OCI-LY1 (cell line): ENCODE results near the gene ARHGAP1.

Experiments
- H2AFZ ChIP-seq: fragments of 200-600 bp; sonication (generic), shearing (Covaris generic); 2 replicates; pipeline ENCODE4 v1.6.0; 2014; ENCODE audit warnings: antibody characterized with exemption, mild to moderate bottlenecking, low read length
- H3F3A ChIP-seq: fragments of 200-600 bp; sonication (generic), shearing (Covaris generic); 2 replicates; pipeline ENCODE4 v1.6.0; 2014; ENCODE audit warnings: mild to moderate bottlenecking, antibody characterized with exemption, low read length, moderate library complexity; ENCODE audit not compliant: insufficient read depth
- H3K27ac ChIP-seq: fragments of 200-600 bp; sonication (generic); 2 replicates; pipeline ENCODE4 v1.5.1; 2014; ENCODE audit warnings: low read length, mixed run types, mild to moderate bottlenecking, low read depth; ENCODE audit not compliant: poor library complexity, severe bottlenecking
- H3K27me3 ChIP-seq: fragments of 200-600 bp; sonication (generic); 2 replicates; pipeline ENCODE4 v1.6.0; 2014; ENCODE audit warnings: antibody characterized with exemption, mild to moderate bottlenecking, low read length, moderate library complexity; ENCODE audit not compliant: insufficient read depth
- H3K36me3 ChIP-seq: fragments of 200-600 bp; sonication (generic); 2 replicates; pipeline ENCODE4 v1.6.1; 2014; ENCODE audit warnings: mild to moderate bottlenecking, antibody characterized with exemption, low read length, moderate library complexity, mixed read lengths; ENCODE audit not compliant: insufficient read depth
- H3K4me1 ChIP-seq: fragments of 200-600 bp; sonication (generic); 2 replicates; pipeline ENCODE4 v1.5.1; 2014; ENCODE audit warnings: mild to moderate bottlenecking, low read length, moderate library complexity; ENCODE audit not compliant: insufficient read depth, severe bottlenecking
- H3K4me2 ChIP-seq: fragments of 200-600 bp; sonication (generic), shearing (Covaris generic); 2 replicates; pipeline ENCODE4 v1.6.1; 2014; ENCODE audit warnings: low read length
- H3K4me3 ChIP-seq: fragments of 200-600 bp; sonication (generic); 2 replicates; pipeline ENCODE4 v1.5.1; 2014; ENCODE audit warnings: low read length, low read depth, mild to moderate bottlenecking, mixed read lengths; ENCODE audit not compliant: poor library complexity, severe bottlenecking
- H3K79me2 ChIP-seq: fragments of 200-600 bp; shearing (Covaris generic); 2 replicates; pipeline ENCODE4 v1.6.1; 2016; ENCODE audit warnings: mixed run types, low read length, mixed read lengths; ENCODE audit not compliant: insufficient read depth
- H3K9ac ChIP-seq: fragments of 200-600 bp; sonication (generic), shearing (Covaris generic); 2 replicates; pipeline ENCODE4 v1.6.1; 2014; ENCODE audit warnings: mild to moderate bottlenecking, low read length, mixed read lengths
- H3K9me2 ChIP-seq: fragments of 200-600 bp; sonication (generic), shearing (Covaris generic); 2 replicates; pipeline ENCODE4 v1.6.1; 2014; ENCODE audit warnings: low read depth, mild to moderate bottlenecking, low read length, mixed read lengths
- H3K9me3 ChIP-seq: fragments of 200-600 bp; shearing (Covaris generic); 2 replicates; pipeline ENCODE4 v1.6.1; 2014; ENCODE audit warnings: low read length, mixed read lengths
- H4K20me1 ChIP-seq: fragments of 200-600 bp; sonication (generic), shearing (Covaris generic); 2 replicates; pipeline ENCODE4 v1.6.0; 2016; ENCODE audit warnings: mild to moderate bottlenecking, low read length; ENCODE audit not compliant: insufficient read depth
- EZH2 ChIP-seq: fragments of 200-600 bp; sonication (generic), shearing (Covaris generic); IDR thresholded peaks from 2 replicates; pipeline ENCODE4 v1.8.0; 2017; ENCODE audit warnings: borderline replicate concordance, mixed run types, mild to moderate bottlenecking, antibody characterized with exemption, low read length, moderate library complexity, mixed read lengths
- TF ChIP-seq, protein P1 (sequence below): fragments of 200-600 bp; sonication (generic), shearing (Covaris generic); IDR thresholded peaks from 2 replicates; pipeline ENCODE4 v1.5.1; 2017; ENCODE audit warnings: mild to moderate bottlenecking, antibody characterized with exemption, low read length, moderate library complexity, mixed read lengths

Gene ARHGAP1

DNA sequence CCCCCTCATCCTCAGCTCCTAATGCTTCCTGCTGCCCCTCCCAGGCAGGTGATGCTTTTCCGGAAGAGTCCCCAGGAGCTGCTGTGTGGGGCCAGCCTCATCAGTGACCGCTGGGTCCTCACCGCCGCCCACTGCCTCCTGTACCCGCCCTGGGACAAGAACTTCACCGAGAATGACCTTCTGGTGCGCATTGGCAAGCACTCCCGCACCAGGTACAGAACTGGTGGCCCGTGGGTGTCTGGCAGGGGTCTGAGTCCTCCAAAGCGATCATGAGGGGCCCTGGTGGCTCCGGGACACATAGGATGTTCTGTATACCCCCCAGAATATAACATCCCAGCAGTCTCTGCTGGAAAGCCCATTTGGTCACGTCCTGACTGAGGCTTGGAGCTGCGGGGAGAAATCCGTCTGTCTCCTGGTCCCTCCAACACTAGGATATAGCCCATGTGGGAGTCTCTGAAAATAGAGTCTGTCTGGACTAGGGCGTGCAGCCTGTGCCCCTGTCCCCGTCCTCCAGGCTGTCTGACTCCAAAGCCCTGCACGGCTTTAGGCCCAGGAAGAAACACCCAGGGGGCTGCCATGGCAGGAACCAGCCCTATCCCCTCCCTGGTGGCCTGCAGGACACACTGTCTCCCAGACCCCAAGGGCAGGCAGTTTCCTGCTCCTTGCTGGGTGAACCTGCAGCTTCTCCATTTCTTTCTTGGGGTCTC lies 27.7 kb upstream of the ARHGAP1 start:
- TF ChIP-seq EZH2 = no peak
- TF ChIP-seq, protein P1, sequence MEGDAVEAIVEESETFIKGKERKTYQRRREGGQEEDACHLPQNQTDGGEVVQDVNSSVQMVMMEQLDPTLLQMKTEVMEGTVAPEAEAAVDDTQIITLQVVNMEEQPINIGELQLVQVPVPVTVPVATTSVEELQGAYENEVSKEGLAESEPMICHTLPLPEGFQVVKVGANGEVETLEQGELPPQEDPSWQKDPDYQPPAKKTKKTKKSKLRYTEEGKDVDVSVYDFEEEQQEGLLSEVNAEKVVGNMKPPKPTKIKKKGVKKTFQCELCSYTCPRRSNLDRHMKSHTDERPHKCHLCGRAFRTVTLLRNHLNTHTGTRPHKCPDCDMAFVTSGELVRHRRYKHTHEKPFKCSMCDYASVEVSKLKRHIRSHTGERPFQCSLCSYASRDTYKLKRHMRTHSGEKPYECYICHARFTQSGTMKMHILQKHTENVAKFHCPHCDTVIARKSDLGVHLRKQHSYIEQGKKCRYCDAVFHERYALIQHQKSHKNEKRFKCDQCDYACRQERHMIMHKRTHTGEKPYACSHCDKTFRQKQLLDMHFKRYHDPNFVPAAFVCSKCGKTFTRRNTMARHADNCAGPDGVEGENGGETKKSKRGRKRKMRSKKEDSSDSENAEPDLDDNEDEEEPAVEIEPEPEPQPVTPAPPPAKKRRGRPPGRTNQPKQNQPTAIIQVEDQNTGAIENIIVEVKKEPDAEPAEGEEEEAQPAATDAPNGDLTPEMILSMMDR = no peak
- no peaks in the 10 kb centered on the region for H3K9me2 ChIP-seq
- H3K4me2 ChIP-seq = no peak overlapping the region
- no peaks in the 10 kb centered on the region for H3K27me3 ChIP-seq
- H3K9ac ChIP-seq = no peak overlapping the region
- H3K27ac ChIP-seq = no peak overlapping the region
- no peaks in the 10 kb centered on the region for H3K36me3 ChIP-seq
- no peaks in the 10 kb centered on the region for H3F3A ChIP-seq
- no peak overlapping the region for H3K4me3 ChIP-seq
- no peak overlapping the region for H2AFZ ChIP-seq
- peaks cover 6% of the 10 kb centered on the region for H3K4me1 ChIP-seq
- H3K9me3 ChIP-seq = no peaks in the 10 kb centered on the region
- H3K79me2 ChIP-seq = no peaks in the 10 kb centered on the region
- H4K20me1 ChIP-seq = no peaks in the 10 kb centered on the region

DNA sequence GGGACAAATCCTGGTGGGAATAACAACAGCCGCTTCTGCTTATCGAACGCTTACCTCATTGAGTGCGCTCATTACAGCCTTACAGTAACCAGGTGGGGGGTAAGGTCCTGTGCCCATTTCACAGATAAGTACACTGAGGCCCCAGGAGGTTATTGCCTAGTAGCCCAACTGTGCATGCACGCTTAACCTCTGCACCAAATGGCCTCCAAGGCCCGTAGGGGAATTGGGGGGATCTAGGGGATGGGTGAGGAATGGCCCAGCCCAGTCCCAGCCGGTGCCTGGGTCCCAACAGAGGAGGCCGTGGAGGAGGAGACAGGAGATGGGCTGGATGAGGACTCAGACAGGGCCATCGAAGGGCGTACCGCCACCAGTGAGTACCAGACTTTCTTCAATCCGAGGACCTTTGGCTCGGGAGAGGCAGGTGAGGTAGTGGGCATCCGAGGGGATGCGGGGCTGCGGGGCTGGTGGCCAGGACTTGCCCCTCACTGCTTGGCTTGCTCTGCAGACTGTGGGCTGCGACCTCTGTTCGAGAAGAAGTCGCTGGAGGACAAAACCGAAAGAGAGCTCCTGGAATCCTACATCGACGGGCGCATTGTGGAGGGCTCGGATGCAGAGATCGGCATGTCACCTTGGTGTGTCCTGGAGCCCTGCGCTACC lies 25.9 kb upstream of the ARHGAP1 start:
- H3K4me3 ChIP-seq = no peak overlapping the region
- no peaks in the 10 kb centered on the region for H3K27me3 ChIP-seq
- no peaks in the 10 kb centered on the region for H4K20me1 ChIP-seq
- H3K79me2 ChIP-seq = no peaks in the 10 kb centered on the region
- no peaks in the 10 kb centered on the region for H3K9me2 ChIP-seq
- H3K27ac ChIP-seq = no peak overlapping the region
- no peaks in the 10 kb centered on the region for H3F3A ChIP-seq
- no peak overlapping the region for H3K4me2 ChIP-seq
- no peak overlapping the region for H2AFZ ChIP-seq
- peaks cover 6% of the 10 kb centered on the region for H3K4me1 ChIP-seq
- H3K9me3 ChIP-seq = no peaks in the 10 kb centered on the region
- no peak overlapping the region for H3K9ac ChIP-seq
- H3K36me3 ChIP-seq = no peaks in the 10 kb centered on the region
- no peak for TF ChIP-seq EZH2
- TF ChIP-seq, protein P1 = no peak

DNA sequence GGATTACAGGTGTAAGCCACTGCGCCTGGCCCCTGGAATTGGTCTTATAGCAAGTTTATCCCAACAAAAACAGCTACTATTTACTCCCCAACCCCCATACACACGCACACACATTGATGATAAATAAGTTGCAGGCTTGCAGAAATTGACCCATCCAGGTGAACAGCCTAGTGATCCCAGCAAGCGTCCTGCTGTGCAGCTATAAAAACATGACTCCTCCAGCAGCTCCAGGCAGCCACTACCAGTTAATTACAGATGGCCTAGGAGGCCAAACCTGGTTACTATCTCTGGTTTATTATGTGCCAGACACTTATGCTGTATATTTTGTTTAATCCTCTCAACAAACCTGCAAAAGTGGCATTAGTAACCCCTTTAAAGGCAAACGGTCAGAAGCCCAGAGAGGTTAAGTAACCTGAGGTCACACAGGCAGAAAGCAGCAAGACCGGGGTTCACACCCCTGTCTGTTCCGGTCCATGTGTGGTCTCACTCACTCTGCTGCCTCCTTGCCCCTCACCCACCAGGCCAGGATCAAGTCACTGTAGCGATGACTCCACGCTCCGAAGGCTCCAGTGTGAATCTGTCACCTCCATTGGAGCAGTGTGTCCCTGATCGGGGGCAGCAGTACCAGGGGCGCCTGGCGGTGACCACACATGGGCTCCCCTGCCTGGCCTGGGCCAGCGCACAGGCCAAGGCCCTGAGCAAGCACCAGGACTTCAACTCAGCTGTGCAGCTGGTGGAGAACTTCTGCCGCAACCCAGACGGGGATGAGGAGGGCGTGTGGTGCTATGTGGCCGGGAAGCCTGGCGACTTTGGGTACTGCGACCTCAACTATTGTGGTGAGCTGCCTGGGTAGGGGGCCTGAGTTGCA lies 25.2 kb upstream of the ARHGAP1 start:
- Histone ChIP-seq H4K20me1 (no peaks in the 10 kb centered on the region), H3K9ac (no peak overlapping the region), H3K9me3 (no peaks in the 10 kb centered on the region), H3K27me3 (no peaks in the 10 kb centered on the region), H3K4me3 (no peak overlapping the region), H3K27ac (no peak overlapping the region), H3K4me1 (peaks cover 6% of the 10 kb centered on the region), H3K79me2 (no peaks in the 10 kb centered on the region), H3K36me3 (no peaks in the 10 kb centered on the region), H3K9me2 (no peaks in the 10 kb centered on the region), H3F3A (no peaks in the 10 kb centered on the region), H2AFZ (no peak overlapping the region), H3K4me2 (no peak overlapping the region)
- TF ChIP-seq EZH2 = no peak
- TF ChIP-seq, protein P1 = no peak
